Measurements from ENCODE around the gene KRTAP12-3.
"Not testable (repeated sequence)": the region's sequence is repeated elsewhere in the genome, so short reads cannot be mapped to it uniquely, and the experiment has no call there.

Gene KRTAP12-3

GRCh38 chr21:44657635-44658540, at the start of gene KRTAP12-3:
Gene KRTAP12-3, plus strand, starts transcription at chr21:44657932. Its CDS starts 48 bp downstream, at chr21:44657980.
- no peaks in the 10 kb centered on the region for H3K9me3 ChIP-seq (ENCODE audit: insufficient read depth, low read depth, low read length)
- no peaks in the 10 kb centered on the region for H3K27me3 ChIP-seq (ENCODE audit: insufficient read depth, low read length)
- H3K27ac ChIP-seq (ENCODE audit: low read length): no peak within 1 kb of the TSS
- peaks cover 12% of the 10 kb centered on the region; the same call in 1 of the 2 replicates for H3K4me1 ChIP-seq (ENCODE audit: insufficient read depth, low read length)
- no peak within 1 kb of the TSS for H3K4me3 ChIP-seq (ENCODE audit: low read length)
- no peak within 1 kb of the TSS for H3K9ac ChIP-seq (ENCODE audit: low read depth, low read length)
- H3K36me3 ChIP-seq (ENCODE audit: insufficient read depth, low read depth, low read length): no peaks in the 10 kb centered on the region

GRCh38 chr21:44609193-44609592, 48.5 kb upstream of the KRTAP12-3 start:
- H3K9me3 ChIP-seq (ENCODE audit: insufficient read depth, low read depth, low read length): peaks cover 22% of the 10 kb centered on the region
- H3K36me3 ChIP-seq (ENCODE audit: insufficient read depth, low read depth, low read length): no peaks in the 10 kb centered on the region
- H3K27me3 ChIP-seq (ENCODE audit: insufficient read depth, low read length): no peaks in the 10 kb centered on the region
- H3K4me3 ChIP-seq (ENCODE audit: low read length): no peak overlapping the region
- no peaks in the 10 kb centered on the region for H3K4me1 ChIP-seq (ENCODE audit: insufficient read depth, low read length)
- no peak overlapping the region for H3K27ac ChIP-seq (ENCODE audit: low read length)
- H3K9ac ChIP-seq (ENCODE audit: low read depth, low read length): no peak overlapping the region

- not testable (repeated sequence) for H3K4me1 ChIP-seq (ENCODE audit: insufficient read depth, low read length); H3K4me3 ChIP-seq (ENCODE audit: low read length); H3K27ac ChIP-seq (ENCODE audit: low read length); H3K36me3 ChIP-seq (ENCODE audit: insufficient read depth, low read depth, low read length); H3K27me3 ChIP-seq (ENCODE audit: insufficient read depth, low read length); H3K9ac ChIP-seq (ENCODE audit: low read depth, low read length)
- H3K9me3 ChIP-seq (ENCODE audit: insufficient read depth, low read depth, low read length): peaks cover 18% of the 10 kb centered on the region
Observed at GRCh38 chr21:44610157-44610843, 47.4 kb upstream of the KRTAP12-3 start.

GRCh38 chr21:44611551-44611950, 46.2 kb upstream of the KRTAP12-3 start:
- H3K4me1 ChIP-seq (ENCODE audit: insufficient read depth, low read length): no peaks in the 10 kb centered on the region
- H3K27me3 ChIP-seq (ENCODE audit: insufficient read depth, low read length): no peaks in the 10 kb centered on the region
- peaks cover 18% of the 10 kb centered on the region for H3K9me3 ChIP-seq (ENCODE audit: insufficient read depth, low read depth, low read length)
- H3K27ac ChIP-seq (ENCODE audit: low read length): no peak overlapping the region
- H3K9ac ChIP-seq (ENCODE audit: low read depth, low read length): no peak overlapping the region
- H3K36me3 ChIP-seq (ENCODE audit: insufficient read depth, low read depth, low read length): no peaks in the 10 kb centered on the region
- no peak overlapping the region for H3K4me3 ChIP-seq (ENCODE audit: low read length)

GRCh38 chr21:44612029-44612486, 45.7 kb upstream of the KRTAP12-3 start, which contains the start of gene KRTAP10-8:
Gene KRTAP10-8, plus strand, starts transcription at chr21:44612079. Its CDS starts 22 bp downstream, at chr21:44612101.
- no peak within 1 kb of the TSS for H3K27ac ChIP-seq (ENCODE audit: low read length)
- peaks cover 18% of the 10 kb centered on the region for H3K9me3 ChIP-seq (ENCODE audit: insufficient read depth, low read depth, low read length)
- H3K4me1 ChIP-seq (ENCODE audit: insufficient read depth, low read length): no peaks in the 10 kb centered on the region
- H3K27me3 ChIP-seq (ENCODE audit: insufficient read depth, low read length): no peaks in the 10 kb centered on the region
- H3K4me3 ChIP-seq (ENCODE audit: low read length): no peak within 1 kb of the TSS
- H3K9ac ChIP-seq (ENCODE audit: low read depth, low read length): no peak within 1 kb of the TSS
- H3K36me3 ChIP-seq (ENCODE audit: insufficient read depth, low read depth, low read length): no peaks in the 10 kb centered on the region

GRCh38 chr21:44612669-44613229, 45.0 kb upstream of the KRTAP12-3 start:
- Histone ChIP-seq H3K9ac (ENCODE audit: low read depth, low read length) (no peak overlapping the region), H3K27me3 (ENCODE audit: insufficient read depth, low read length) (no peaks in the 10 kb centered on the region), H3K9me3 (ENCODE audit: insufficient read depth, low read depth, low read length) (peaks cover 18% of the 10 kb centered on the region), H3K4me1 (ENCODE audit: insufficient read depth, low read length) (no peaks in the 10 kb centered on the region), H3K36me3 (ENCODE audit: insufficient read depth, low read depth, low read length) (no peaks in the 10 kb centered on the region), H3K27ac (ENCODE audit: low read length) (no peak overlapping the region), H3K4me3 (ENCODE audit: low read length) (no peak overlapping the region)

- H3K36me3 ChIP-seq (ENCODE audit: insufficient read depth, low read depth, low read length): no peaks in the 10 kb centered on the region
- H3K27ac ChIP-seq (ENCODE audit: low read length): no peak overlapping the region
- H3K4me3 ChIP-seq (ENCODE audit: low read length): no peak overlapping the region
- H3K9me3 ChIP-seq (ENCODE audit: insufficient read depth, low read depth, low read length): peaks cover 18% of the 10 kb centered on the region
- H3K27me3 ChIP-seq (ENCODE audit: insufficient read depth, low read length): no peaks in the 10 kb centered on the region
- no peaks in the 10 kb centered on the region for H3K4me1 ChIP-seq (ENCODE audit: insufficient read depth, low read length)
- no peak overlapping the region for H3K9ac ChIP-seq (ENCODE audit: low read depth, low read length)
Observed at GRCh38 chr21:44613386-44614155, 44.2 kb upstream of the KRTAP12-3 start.

GRCh38 chr21:44614161-44614631, 43.5 kb upstream of the KRTAP12-3 start:
- Histone ChIP-seq H3K36me3 (ENCODE audit: insufficient read depth, low read depth, low read length) (no peaks in the 10 kb centered on the region), H3K27ac (ENCODE audit: low read length) (no peak overlapping the region), H3K4me1 (ENCODE audit: insufficient read depth, low read length) (no peaks in the 10 kb centered on the region), H3K9ac (ENCODE audit: low read depth, low read length) (no peak overlapping the region), H3K9me3 (ENCODE audit: insufficient read depth, low read depth, low read length) (peaks cover 20% of the 10 kb centered on the region), H3K27me3 (ENCODE audit: insufficient read depth, low read length) (no peaks in the 10 kb centered on the region), H3K4me3 (ENCODE audit: low read length) (no peak overlapping the region)

GRCh38 chr21:44614961-44615391, 42.8 kb upstream of the KRTAP12-3 start:
- Histone ChIP-seq H3K4me1 (ENCODE audit: insufficient read depth, low read length) (no peaks in the 10 kb centered on the region), H3K4me3 (ENCODE audit: low read length) (no peak overlapping the region), H3K27me3 (ENCODE audit: insufficient read depth, low read length) (no peaks in the 10 kb centered on the region), H3K27ac (ENCODE audit: low read length) (no peak overlapping the region), H3K36me3 (ENCODE audit: insufficient read depth, low read depth, low read length) (no peaks in the 10 kb centered on the region), H3K9ac (ENCODE audit: low read depth, low read length) (no peak overlapping the region), H3K9me3 (ENCODE audit: insufficient read depth, low read depth, low read length) (peaks cover 24% of the 10 kb centered on the region)

GRCh38 chr21:44615466-44615865, 42.3 kb upstream of the KRTAP12-3 start:
- H3K4me1 ChIP-seq (ENCODE audit: insufficient read depth, low read length): no peaks in the 10 kb centered on the region
- H3K9ac ChIP-seq (ENCODE audit: low read depth, low read length): no peak overlapping the region
- no peaks in the 10 kb centered on the region for H3K27me3 ChIP-seq (ENCODE audit: insufficient read depth, low read length)
- H3K9me3 ChIP-seq (ENCODE audit: insufficient read depth, low read depth, low read length): peaks cover 26% of the 10 kb centered on the region
- no peaks in the 10 kb centered on the region for H3K36me3 ChIP-seq (ENCODE audit: insufficient read depth, low read depth, low read length)
- H3K4me3 ChIP-seq (ENCODE audit: low read length): no peak overlapping the region
- H3K27ac ChIP-seq (ENCODE audit: low read length): no peak overlapping the region

Measured in iPS-20b (cell line).